K562 (cell line): Measurements from ENCODE around the gene ZP3. TPM values are rescaled to one million over a fixed set of nuclear protein-coding genes. Genes with fewer than 3 reads are reported as not detected.

Experiments used
- ARID3A ChIP-seq: IDR thresholded peaks from 2 replicates; pipeline ENCODE4 v1.6.1; 2012; ENCODE audit warnings: low read depth, low read length, improper control_type of control experiment, borderline replicate concordance
- BMI1 ChIP-seq: fragments of 150-350 bp; IDR thresholded peaks from 2 replicates; pipeline ENCODE4 v1.6.1; 2014; ENCODE audit warnings: low read length
- DDX20 ChIP-seq: fragments of 450-650 bp; IDR thresholded peaks from 2 replicates; pipeline ENCODE4 v1.6.1; 2016; ENCODE audit warnings: missing genetic modification characterization, low read depth, mild to moderate bottlenecking, missing compliant biosample characterization, moderate library complexity
- FOXJ3 ChIP-seq: sonication (generic); formaldehyde crosslinking; IDR thresholded peaks from 2 replicates; pipeline ENCODE4 v1.4.0; 2020; ENCODE audit warnings: mild to moderate bottlenecking, missing genetic modification reagents
- HCFC1 ChIP-seq: IDR thresholded peaks from 2 replicates; pipeline ENCODE4 v1.6.1; 2012; ENCODE audit warnings: low read depth, low read length, improper control_type of control experiment
- MTF1 ChIP-seq: fragments of 250-450 bp; sonication (Bioruptor Pico); IDR thresholded peaks from 2 replicates; pipeline ENCODE4 v1.9.0; 2021; ENCODE audit warnings: moderate library complexity, mild to moderate bottlenecking, inconsistent platforms, borderline replicate concordance
- SAFB ChIP-seq: fragments of 200-400 bp; formaldehyde crosslinking; IDR thresholded peaks from 2 replicates; pipeline ENCODE4 v1.6.1; 2017; ENCODE audit warnings: low read depth, low read length, borderline replicate concordance
- TEAD1 ChIP-seq, 2 experiments: fragments of 450-650 bp in 1 of 2; sonication (generic) in 1 of 2; formaldehyde crosslinking; IDR thresholded peaks; 2 replicates each; pipeline versions ENCODE4 v1.4.0 to v1.8.0; 2020 to 2022; ENCODE audit warnings: mild to moderate bottlenecking in 2 of 2, missing genetic modification reagents in 1 of 2
- THRA ChIP-seq: fragments of 450-650 bp; IDR thresholded peaks from 2 replicates; pipeline ENCODE4 v1.6.1; 2017; ENCODE audit warnings: mild to moderate bottlenecking, moderate library complexity
- UBTF ChIP-seq, 2 experiments: IDR thresholded peaks; 2 replicates each; pipeline ENCODE4 v1.6.1; 2012; ENCODE audit warnings: improper control_type of control experiment in 2 of 2, low read depth in 2 of 2, low read length in 2 of 2, borderline replicate concordance in 1 of 2
- ZBTB1 ChIP-seq: sonication (generic); formaldehyde crosslinking; IDR thresholded peaks from 2 replicates; pipeline ENCODE4 v1.8.1; 2023; ENCODE audit warnings: missing genetic modification reagents, low read depth, mild to moderate bottlenecking, borderline replicate concordance
- ZBTB11 ChIP-seq, 3 experiments: fragments of 200-800 bp in 1 of 3; fragments of 250-450 bp in 1 of 3; fragments of 450-650 bp in 1 of 3; sonication (Bioruptor Pico) in 1 of 3; sonication (Bioruptor generic) in 1 of 3; formaldehyde crosslinking in 1 of 3; IDR thresholded peaks; 2 replicates each; pipeline versions ENCODE4 v1.6.1 to v1.8.0; 2016 to 2022; ENCODE audit warnings: mild to moderate bottlenecking in 2 of 3, missing genetic modification characterization in 2 of 3, missing compliant biosample characterization in 1 of 3, moderate library complexity in 1 of 3
- ZBTB26 ChIP-seq: fragments of 450-650 bp; formaldehyde crosslinking; IDR thresholded peaks from 2 replicates; pipeline ENCODE4 v1.4.0; 2022; ENCODE audit warnings: missing genetic modification characterization
- ZNF561 ChIP-seq: fragments of 450-650 bp; formaldehyde crosslinking; conservative IDR thresholded peaks from 2 replicates; pipeline ENCODE4 v1.4.0; 2020; ENCODE audit warnings: mild to moderate bottlenecking, moderate library complexity
- ZNF75A ChIP-seq: fragments of 450-650 bp; formaldehyde crosslinking; IDR thresholded peaks from 2 replicates; pipeline ENCODE4 v1.4.0; 2020; ENCODE audit warnings: mild to moderate bottlenecking
- ZNF785 ChIP-seq: fragments of 250-450 bp; sonication (Bioruptor Pico); IDR thresholded peaks from 2 replicates; pipeline ENCODE4 v1.4.0; 2020; ENCODE audit warnings: mild to moderate bottlenecking
- polyA plus RNA-seq, 8 experiments: library from polyadenylated mRNA; depleted of rRNA in 4 of 8; stranded (reverse) in 5 of 8; unstranded in 3 of 8; fragments of >200 nt; fragmentation: Nextera tagmentation in 2 of 8; fragmentation: Illumina TruSeq in 1 of 8; extraction: Ambion mirVana in 2 of 8; extraction: Trizol in 1 of 8; gene quantifications; 2 replicates each; pipeline versions ENCODE4 v1.2.1 to v1.2.3, GENCODE V29; 2011 to 2014; ENCODE audit warnings: inconsistent platforms in 1 of 8, missing spikeins in 1 of 8
- total RNA-seq, 7 experiments: library from RNA; depleted of rRNA in 6 of 7; stranded (reverse); fragments of >200 nt in 6 of 7; fragmentation: Illumina TruSeq in 2 of 7; extraction: Trizol in 2 of 7; gene quantifications; 2 replicates each; pipeline versions ENCODE4 v1.2.1 to v1.2.3, GENCODE V29; 2011 to 2021; ENCODE audit warnings: low replicate concordance in 1 of 7

ZP3 gene
- total and polyA plus RNA-seq, 9 of the 15 experiments (the other 6 are each of a cell fraction or from before 2014, with no cell fraction given), result 1.4 to 3.8 (median 2.4) TPM

GRCh38 chr7:76392531-76393115 is 32.1 kb upstream of the ZP3 start (continued):
- TF ChIP-seq DDX20 (tag) (no peak), BMI1 (no peak), ZBTB26 (CRISPR knock-in tag) (no peak), MTF1 (CRISPR knock-in tag) (no peak), FOXJ3 (CRISPR knock-in tag) (no peak), ZNF561 (CRISPR knock-in tag) (no peak), ZNF75A (CRISPR knock-in tag) (no peak), UBTF (IDR thresholded peaks at IDR 0.05; ENCODE audit: borderline replicate concordance in 1 of 2, low read depth in 2 of 2, low read length in 2 of 2) (no peak), ZBTB1 (no peak), ZNF785 (CRISPR knock-in tag) (no peak), ARID3A (no peak), SAFB (no peak), ZBTB11 (CRISPR knock-in tag; IDR thresholded peaks at IDR 0.05) (no peak), TEAD1 (CRISPR knock-in tag; IDR thresholded peaks at IDR 0.05) (peak in 1 of 2 experiments; percentile 14; a peak in 1 of 4 replicates), HCFC1 (no peak), THRA (no peak)
